OCI-M2 (cell line): ENCODE data around the gene AXL.
"Not testable (repeated sequence)": the region's sequence is repeated elsewhere in the genome, so short reads cannot be mapped to it uniquely, and the experiment has no call there.

Source experiments
- DNase-seq: peaks from one replicate; lab custom pipeline; 2025; ENCODE audit not compliant: unreplicated experiment; lab: John Stamatoyannopoulos, UW

The AXL gene

GRCh38 chr19:41269571-41269970 lies 50.5 kb downstream of the AXL start:
- no peak for DNase-seq

- no peak for DNase-seq
These were observed 54.1 kb downstream of the AXL start for GRCh38 chr19:41273076-41273475.

- no peak for DNase-seq
These were observed 55.8 kb downstream of the AXL start for GRCh38 chr19:41274802-41275201.

- no peak for DNase-seq
These were observed 57.2 kb downstream of the AXL start for GRCh38 chr19:41276231-41276630.

- DNase-seq, result no peak
These were observed 59.5 kb downstream of the AXL start for GRCh38 chr19:41278478-41278877.

- DNase-seq, result no peak
These were observed 69.9 kb downstream of the AXL start for GRCh38 chr19:41288673-41289530.

- not testable (repeated sequence) for DNase-seq
These were observed 70.8 kb downstream of the AXL start for GRCh38 chr19:41289814-41290213.

GRCh38 chr19:41294393-41294792 lies 75.4 kb downstream of the AXL start:
- DNase-seq, result no peak

- DNase-seq, result no peak
These were observed 76.5 kb downstream of the AXL start for GRCh38 chr19:41295499-41295898.

GRCh38 chr19:41296433-41296871 lies 77.4 kb downstream of the AXL start:
- DNase-seq, result no peak

GRCh38 chr19:41297628-41298347 lies 78.8 kb downstream of the AXL start:
- DNase-seq, result no peak

GRCh38 chr19:41298348-41298964 lies 79.4 kb downstream of the AXL start:
- no peak for DNase-seq

GRCh38 chr19:41299046-41299754 lies 80.2 kb downstream of the AXL start:
- DNase-seq, result no peak

GRCh38 chr19:41299755-41300089 lies 80.7 kb downstream of the AXL start:
- DNase-seq, result no peak

- no peak for DNase-seq
These were observed 81.5 kb downstream of the AXL start for GRCh38 chr19:41300555-41300954.

GRCh38 chr19:41302624-41303351 lies 83.8 kb downstream of the AXL start:
- DNase-seq, result no peak

GRCh38 chr19:41303954-41304353 lies 84.9 kb downstream of the AXL start:
- no peak for DNase-seq

- no peak for DNase-seq
These were observed 85.9 kb downstream of the AXL start for GRCh38 chr19:41304706-41305483.

- DNase-seq, result no peak
These were observed 87.1 kb downstream of the AXL start for GRCh38 chr19:41305927-41306793.
